HCT116 (cell line): ENCODE data around the gene ARMS2. TPM values are rescaled to one million over a fixed set of nuclear protein-coding genes. Genes with fewer than 3 reads are reported as not detected.

ENCODE experiments used
- ATAC-seq: fragments of 200-7000 bp; cut with Tn5 transposase; 2 replicates; pipeline ENCODE4 v1.9.1; 2020; ENCODE audit warnings: mild to moderate bottlenecking, moderate library complexity
- BruUV-seq: library from RNA; stranded (reverse); fragments of 400-500 nt; replicated peaks from 2 replicates; lab custom pipeline; 2021; lab: Mats Ljungman, UMichigan
- CTCF ChIA-PET: fragments of 300-600 bp; sonication (Branson Sonifier 250); formaldehyde crosslinking; loops from one replicate; lab custom pipeline; 2021; ENCODE audit warnings: antibody characterized with exemption; lab: Charles Lee
- POLR2A ChIA-PET: fragments of 300-600, 350-600 bp; sonication (Branson Sonifier 250); formaldehyde crosslinking; loops from one replicate; lab custom pipeline; 2021; ENCODE audit warnings: antibody characterized with exemption; lab: Charles Lee
- RAD21 ChIA-PET, 2 experiments: fragments of 300-600 bp; sonication (Branson Sonifier 250); formaldehyde crosslinking; loops; one replicate each; lab custom pipeline; 2023; ENCODE audit warnings: low total read pairs in 2 of 2; ENCODE audit not compliant: uncharacterized antibody in 2 of 2, unreplicated experiment in 2 of 2, low non-redundant PET in 1 of 2; lab: Charles Lee
- DNase-seq: peaks from one replicate; pipeline ENCODE4 v3.0.0-alpha.2; 2010; ENCODE audit warnings: low read depth, low spot score
- H2AFZ ChIP-seq: fragments of 200-600 bp; shearing (Covaris generic), sonication (generic); 2 replicates; pipeline ENCODE4 v1.6.1; 2017; ENCODE audit warnings: low read depth, mixed run types, mixed read lengths, antibody characterized with exemption, low read length; ENCODE audit not compliant: poor library complexity, severe bottlenecking
- H3K27ac ChIP-seq: 2 replicates; pipeline ENCODE4 v1.5.1; 2012; ENCODE audit warnings: low read depth, low read length
- H3K27me3 ChIP-seq: fragments of 200-600 bp; sonication (generic); 2 replicates; pipeline ENCODE4 v1.6.1; 2016; ENCODE audit warnings: mixed run types, low read length, mixed read lengths; ENCODE audit not compliant: insufficient read depth
- H3K36me3 ChIP-seq, 2 experiments: fragments of 200-500 bp in 1 of 2; fragments of 200-600 bp in 1 of 2; sonication (Bioruptor generic) in 1 of 2; sonication (generic) in 1 of 2; 2 replicates each; pipeline versions ENCODE4 v1.5.1 to v1.6.1; 2014 to 2016; ENCODE audit warnings: low read length in 2 of 2, inconsistent platforms in 1 of 2, mixed read lengths in 1 of 2, mixed run types in 1 of 2; ENCODE audit not compliant: insufficient read depth in 2 of 2, control insufficient read depth in 1 of 2
- H3K4me1 ChIP-seq, 2 experiments: fragments of 200-600 bp in 1 of 2; sonication (generic) in 1 of 2; 2 replicates each; pipeline versions ENCODE4 v1.5.1 to v1.6.1; 2012 to 2017; ENCODE audit warnings: low read length in 2 of 2, inconsistent platforms in 1 of 2, mild to moderate bottlenecking in 1 of 2, mixed read lengths in 1 of 2, mixed run types in 1 of 2, moderate library complexity in 1 of 2; ENCODE audit not compliant: insufficient read depth in 2 of 2, control insufficient read depth in 1 of 2
- H3K4me2 ChIP-seq: fragments of 200-600 bp; sonication (generic); 2 replicates; pipeline ENCODE4 v1.6.1; 2017; ENCODE audit warnings: mixed run types, low read length, mixed read lengths
- H3K4me3 ChIP-seq, 2 experiments: fragments of 200-600 bp in 1 of 2; sonication (generic) in 1 of 2; replicated peaks in 1 of 2; 2 replicates each; pipeline ENCODE4 v1.5.1; 2011 to 2016; ENCODE audit warnings: low read length in 2 of 2, control low read depth in 1 of 2, low read depth in 1 of 2, mild to moderate bottlenecking in 1 of 2, mixed read lengths in 1 of 2, mixed run types in 1 of 2
- H3K79me2 ChIP-seq: fragments of 200-600 bp; sonication (generic); 2 replicates; pipeline ENCODE4 v1.6.1; 2017; ENCODE audit warnings: mild to moderate bottlenecking, mixed run types, low read length, moderate library complexity, mixed read lengths; ENCODE audit not compliant: insufficient read depth
- H3K9ac ChIP-seq: fragments of 200-600 bp; sonication (generic); 2 replicates; pipeline ENCODE4 v1.6.1; 2016; ENCODE audit warnings: low read length, mixed read lengths
- H3K9me2 ChIP-seq: fragments of 200-600 bp; sonication (generic), shearing (Covaris generic); 2 replicates; pipeline ENCODE4 v1.6.1; 2017; ENCODE audit warnings: mixed run types, mild to moderate bottlenecking, moderate library complexity; ENCODE audit not compliant: insufficient read depth
- H3K9me3 ChIP-seq, 2 experiments: fragments of 200-500 bp in 1 of 2; fragments of 200-600 bp in 1 of 2; sonication (Bioruptor generic) in 1 of 2; sonication (generic) in 1 of 2; 2 replicates each; pipeline ENCODE4 v1.6.1; 2014 to 2017; ENCODE audit warnings: low read length in 2 of 2, mixed read lengths in 2 of 2, inconsistent platforms in 1 of 2, low read depth in 1 of 2, mild to moderate bottlenecking in 1 of 2, mixed run types in 1 of 2, moderate library complexity in 1 of 2; ENCODE audit not compliant: control insufficient read depth in 1 of 2, insufficient read depth in 1 of 2
- H4K20me1 ChIP-seq: fragments of 200-600 bp; sonication (generic), shearing (Covaris generic); 2 replicates; pipeline ENCODE4 v1.6.1; 2017; ENCODE audit warnings: mixed run types, mild to moderate bottlenecking, moderate library complexity; ENCODE audit not compliant: insufficient read depth
- CEBPB ChIP-seq: IDR thresholded peaks from 2 replicates; pipeline ENCODE4 v1.6.1; 2012; ENCODE audit warnings: low read depth
- EGR1 ChIP-seq: IDR thresholded peaks from 2 replicates; pipeline ENCODE4 v1.6.1; 2012; ENCODE audit warnings: low read depth
- ELF1 ChIP-seq: IDR thresholded peaks from 2 replicates; pipeline ENCODE4 v1.6.1; 2012; ENCODE audit warnings: low read depth, borderline replicate concordance
- EZH2 ChIP-seq: fragments of 200-600 bp; sonication (generic); IDR thresholded peaks from 2 replicates; pipeline ENCODE4 v1.6.1; 2017; ENCODE audit warnings: antibody characterized with exemption, mixed run types
- EZH2phosphoT487 ChIP-seq: fragments of 200-600 bp; IDR thresholded peaks from 2 replicates; pipeline ENCODE4 v1.6.1; 2018; ENCODE audit warnings: antibody characterized with exemption, borderline replicate concordance
- FOSL1 ChIP-seq: IDR thresholded peaks from 2 replicates; pipeline ENCODE4 v1.6.1; 2012; ENCODE audit warnings: low read depth
- JUND ChIP-seq: IDR thresholded peaks from 2 replicates; pipeline ENCODE4 v1.6.1; 2012
- POLR2AphosphoS5 ChIP-seq: IDR thresholded peaks from 2 replicates; pipeline ENCODE4 v1.6.1; 2011; ENCODE audit warnings: mild to moderate bottlenecking, low read depth, low read length, moderate library complexity
- REST ChIP-seq: IDR thresholded peaks from 2 replicates; pipeline ENCODE4 v1.6.1; 2012; ENCODE audit warnings: low read depth
- SIN3A ChIP-seq: IDR thresholded peaks from 2 replicates; pipeline ENCODE4 v1.6.1; 2012; ENCODE audit warnings: low read depth
- SP1 ChIP-seq: IDR thresholded peaks from 2 replicates; pipeline ENCODE4 v1.6.1; 2012; ENCODE audit warnings: low read depth
- TCF7L2 ChIP-seq: IDR thresholded peaks from 2 replicates; pipeline ENCODE4 v1.7.0; 2011; ENCODE audit warnings: borderline replicate concordance, inconsistent platforms; ENCODE audit not compliant: insufficient read depth, insufficient read length; ENCODE audit errors: extremely low read depth
- YY1 ChIP-seq: IDR thresholded peaks from 2 replicates; pipeline ENCODE4 v1.6.1; 2011; ENCODE audit warnings: low read length, low read depth, moderate library complexity, mild to moderate bottlenecking; ENCODE audit not compliant: insufficient replicate concordance; ENCODE audit errors: extremely low read depth
- ZFX ChIP-seq: fragments of 450-650 bp; IDR thresholded peaks from 2 replicates; pipeline ENCODE4 v1.6.1; 2017
- ZNF274 ChIP-seq: fragments of 200-500 bp; sonication (Bioruptor generic); IDR thresholded peaks from 2 replicates; pipeline ENCODE4 v1.6.1; 2014; ENCODE audit warnings: mild to moderate bottlenecking, low read depth, low read length, inconsistent platforms
- intact Hi-C: fragments of 100-400 bp; cut with micrococcal nuclease; formaldehyde crosslinking; loops from 2 replicates; pipeline ENCODE4 v1.10.0; 2022
- total RNA-seq: library from RNA; stranded (reverse); gene quantifications from one replicate; pipeline ENCODE4 v1.2.1, GENCODE V29; 2021; ENCODE audit not compliant: unreplicated experiment

Gene ARMS2
- total RNA-seq, 1 experiment from 2014 or later = not detected

GRCh38 chr10:122494833-122495232 lies 40.4 kb downstream of the ARMS2 start:
- peak; percentile 89 for DNase-seq
- peak overlapping the region; percentile 23 for H3K27ac ChIP-seq
- TF ChIP-seq EZH2phosphoT487 (no peak), TCF7L2 (no peak), EGR1 (no peak), JUND (peak; percentile 93), REST (no peak), EZH2 (no peak), SIN3A (no peak), YY1 (no peak), CEBPB (no peak), FOSL1 (peak; percentile 94), SP1 (peak; percentile 87), ZNF274 (no peak), ZFX (no peak), ELF1 (no peak), POLR2AphosphoS5 (peak; percentile 57)
- TF ChIP-seq, all 23 proteins: peak for 4
- Histone ChIP-seq H3K9me3 (no peaks in the 10 kb centered on the region), H3K9ac (peak overlapping the region; percentile 41), H3K36me3 (no peaks in the 10 kb centered on the region), H3K9me2 (no peaks in the 10 kb centered on the region), H3K4me3 (peak overlapping the region; percentile 27 to 47), H2AFZ (peak overlapping the region; percentile 93), H3K4me1 (peaks cover 11 to 46% of the 10 kb centered on the region in 2 experiments), H3K79me2 (no peaks in the 10 kb centered on the region), H3K27me3 (no peaks in the 10 kb centered on the region), H3K4me2 (peak overlapping the region; percentile 82), H4K20me1 (no peaks in the 10 kb centered on the region)
- peak; percentile 93 for ATAC-seq
- no TSS peak for BruUV-seq
- POLR2A ChIA-PET = interaction anchor here (0.6 to 0.7 kb wide), 2 partner anchors 9 to 276 kb away, joined by 3 to 4 read pairs; no protein-coding TSS in a partner anchor
- RAD21 ChIA-PET = interaction anchor here in 1 of 2 experiments (1.4 kb wide), 1 partner anchor 196 kb away, joined by 3 read pairs; no protein-coding TSS in a partner anchor
- CTCF ChIA-PET = interaction anchor here (0.9 to 2.6 kb wide), 9 partner anchors 9 to 227 kb away, joined by 3 to 15 read pairs (median 3); no protein-coding TSS in a partner anchor
- intact Hi-C loops = no loop called here
